HPDE6-E6E7 (cell line): ENCODE results near the gene THAP4.

Experiments
- DNase-seq: peaks from one replicate; pipeline ENCODE4 v3.0.0; 2011; ENCODE audit warnings: missing footprints; ENCODE audit errors: extremely low spot score

THAP4 gene

DNA sequence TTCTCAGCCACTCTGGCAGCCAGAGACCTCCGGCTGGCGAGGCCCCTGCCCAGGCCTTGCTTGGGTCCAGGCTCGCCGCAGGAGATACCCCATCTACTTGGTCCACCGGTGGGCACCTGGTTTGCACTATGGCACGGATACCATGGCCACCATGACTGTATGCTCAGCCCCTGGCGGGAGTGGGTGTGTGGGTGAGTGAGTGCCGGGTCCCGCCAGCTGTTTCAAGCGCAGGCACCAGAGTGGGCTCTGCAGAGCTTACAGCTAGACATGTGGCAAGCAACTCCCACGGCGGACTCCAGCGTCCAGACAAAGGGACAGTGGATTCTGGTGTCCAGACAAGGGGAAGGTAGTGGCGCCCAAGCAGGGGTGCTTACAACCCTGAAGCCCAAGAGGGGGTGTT lies 2.0 kb upstream of the THAP4 start:
- DNase-seq = no peak

DNA sequence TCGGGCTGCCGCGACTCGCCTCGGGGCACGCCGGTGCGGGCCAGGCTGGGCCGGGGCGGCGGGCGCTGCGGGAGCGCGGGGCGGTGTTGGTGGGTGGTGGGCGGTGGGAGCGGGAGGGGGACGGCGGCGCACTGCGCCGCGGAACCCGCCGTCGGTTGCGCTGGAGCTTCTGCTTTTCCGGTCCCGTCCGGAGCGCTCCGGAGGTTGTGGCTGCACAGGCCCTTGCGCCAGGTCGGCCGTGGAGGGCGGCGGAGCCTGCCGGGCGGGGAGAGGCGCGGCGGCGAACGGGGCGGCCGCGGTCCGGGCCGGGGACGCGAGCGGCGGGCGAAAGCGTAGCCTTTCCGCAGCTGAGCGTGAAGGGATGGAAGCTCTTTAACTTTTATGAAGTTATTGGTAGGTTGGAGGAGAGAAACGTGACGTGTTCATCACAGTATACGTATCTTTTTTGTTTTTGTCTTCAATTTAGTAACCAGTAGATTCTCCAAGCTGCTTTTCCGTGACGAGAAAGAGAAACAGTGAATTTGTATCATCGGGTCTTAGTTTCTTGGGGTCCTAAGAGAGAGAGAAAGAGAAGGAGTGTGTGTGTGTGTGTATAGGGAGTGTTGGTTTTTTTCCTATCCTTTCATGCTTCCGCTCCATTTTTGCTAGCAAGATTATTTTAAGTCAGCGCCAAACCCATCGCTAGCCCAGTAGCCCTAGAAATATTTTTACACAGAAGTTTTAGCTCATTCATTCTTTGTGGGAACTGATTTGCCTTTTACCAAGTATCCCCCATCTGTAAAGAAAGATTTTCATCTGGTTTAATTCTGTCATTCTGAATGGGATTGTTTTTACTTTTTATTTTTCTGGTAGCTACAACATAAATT lies 1.1 kb upstream of the THAP4 start:
- peak; percentile 22 for DNase-seq

DNA sequence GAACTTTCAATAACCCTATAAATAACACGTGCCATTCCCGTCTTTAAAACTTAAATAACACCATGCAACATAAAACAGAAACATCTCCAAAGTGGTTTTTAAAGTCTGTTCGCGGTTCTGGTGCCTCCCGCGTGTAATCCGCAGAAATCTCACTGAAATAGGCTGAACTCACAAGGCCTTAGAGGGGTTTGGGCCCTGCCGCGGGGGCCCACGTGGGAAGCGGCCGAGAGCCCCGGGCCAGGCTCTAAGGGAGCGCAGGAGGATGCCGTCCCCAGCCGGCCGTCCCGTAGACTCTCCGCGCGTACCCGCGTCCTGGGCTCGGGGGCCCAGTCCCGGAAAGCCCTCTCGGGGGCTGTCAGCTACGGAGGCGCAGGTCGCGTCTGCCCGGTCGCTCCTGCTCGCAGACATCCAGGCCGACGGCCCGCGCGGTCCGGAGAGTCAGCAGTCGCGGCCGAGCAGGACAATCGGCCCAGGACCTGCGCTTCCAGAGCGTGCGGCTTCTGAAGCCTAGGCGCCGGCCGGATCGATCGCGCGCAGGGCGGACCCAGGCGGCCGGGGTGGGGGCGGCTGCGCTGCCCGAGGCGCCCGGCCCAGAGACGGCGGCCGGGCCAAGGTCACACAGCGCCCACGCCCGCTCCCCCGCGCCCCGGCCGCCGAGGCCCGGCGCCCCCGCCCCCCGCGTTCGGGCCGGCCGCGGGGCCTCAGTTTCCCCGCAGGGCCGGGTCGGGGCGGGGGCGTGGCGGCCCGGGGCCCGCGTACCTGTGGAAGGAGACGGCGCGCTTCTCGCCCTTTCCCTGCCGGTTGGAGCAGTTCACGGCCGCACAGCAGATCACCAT lies 558 bp downstream of the THAP4 start:
- peak; percentile 35 for DNase-seq

DNA sequence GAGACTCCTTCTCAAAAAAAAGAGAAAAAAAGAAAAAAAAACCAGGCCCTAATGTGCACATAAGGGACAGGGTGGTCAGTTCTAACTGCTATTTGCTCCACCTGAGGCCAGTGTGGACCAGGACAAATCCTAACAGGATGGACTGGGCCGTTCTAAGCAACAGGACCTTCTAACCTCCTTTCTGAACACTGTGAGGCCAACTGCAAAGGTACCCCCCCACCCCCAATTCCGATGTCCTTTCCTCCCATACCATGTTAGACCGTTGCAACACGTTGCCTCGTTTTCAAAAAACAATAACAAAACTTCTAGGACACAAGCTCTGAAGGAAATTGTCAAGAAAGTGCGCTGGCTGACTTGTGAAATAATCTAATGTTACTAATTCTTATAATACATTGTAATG lies 1.2 kb downstream of the THAP4 start:
- DNase-seq = no peak

DNA sequence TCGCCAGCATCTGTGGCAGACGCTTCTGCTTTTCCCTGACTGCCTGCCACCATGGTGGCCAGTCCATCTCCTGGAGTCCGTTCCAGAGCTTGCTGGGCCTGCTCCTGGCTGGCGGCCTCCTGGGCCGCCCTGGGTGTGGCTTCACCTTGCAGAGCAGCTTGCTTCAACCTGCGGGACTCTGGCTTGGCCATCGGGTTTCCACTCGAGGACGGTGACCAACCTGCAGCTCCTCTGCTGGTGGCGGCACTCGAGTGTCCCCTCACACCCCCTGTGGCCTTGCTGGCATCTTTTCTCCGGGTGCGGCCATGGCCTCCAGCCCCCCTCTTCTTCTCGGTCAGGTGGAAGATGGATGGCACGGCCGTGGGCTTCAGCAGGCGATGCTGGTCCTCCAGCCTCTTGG lies 3.4 kb downstream of the THAP4 start:
- DNase-seq = no peak

DNA sequence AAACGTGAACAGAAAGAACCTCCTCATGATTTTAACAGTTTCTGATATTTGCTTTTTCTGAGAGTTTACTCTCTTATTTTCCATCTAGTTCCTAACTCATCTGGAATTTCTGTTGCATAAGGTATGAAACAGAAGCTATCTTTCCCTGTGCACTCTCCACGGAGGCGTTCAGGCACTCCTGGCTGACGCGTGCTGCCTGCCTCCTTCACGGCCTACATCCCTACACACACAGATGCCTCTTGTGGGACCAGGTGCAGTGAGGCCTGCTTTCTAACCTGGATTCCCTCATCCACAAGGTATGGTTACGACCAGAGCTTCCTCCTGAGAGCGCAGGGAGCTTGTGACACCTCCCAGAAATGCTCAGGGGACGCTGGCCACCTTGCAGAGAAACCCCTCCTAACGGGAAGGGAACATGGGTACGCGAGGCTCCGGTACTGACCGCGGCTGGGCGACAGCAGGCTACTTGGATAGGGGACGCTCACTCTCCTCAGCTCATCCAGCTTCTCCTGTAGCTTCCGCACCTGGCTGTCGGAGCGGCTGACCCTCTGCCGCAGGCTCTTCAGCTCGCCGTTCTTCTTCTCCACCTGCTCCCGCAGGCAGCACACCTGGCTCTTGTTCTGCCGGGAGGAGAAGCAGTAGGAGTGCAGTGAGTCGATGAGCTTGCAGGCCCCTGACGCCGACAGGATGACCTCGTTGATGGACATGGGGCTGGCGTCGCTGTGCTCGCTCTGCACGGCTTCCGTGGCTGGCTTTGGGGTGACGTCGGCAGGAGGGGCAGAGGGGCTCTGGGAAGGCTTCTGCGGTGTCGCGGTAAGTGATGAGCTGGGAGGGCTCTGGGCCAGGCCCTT lies 4.3 kb downstream of the THAP4 start:
- DNase-seq = no peak

DNA sequence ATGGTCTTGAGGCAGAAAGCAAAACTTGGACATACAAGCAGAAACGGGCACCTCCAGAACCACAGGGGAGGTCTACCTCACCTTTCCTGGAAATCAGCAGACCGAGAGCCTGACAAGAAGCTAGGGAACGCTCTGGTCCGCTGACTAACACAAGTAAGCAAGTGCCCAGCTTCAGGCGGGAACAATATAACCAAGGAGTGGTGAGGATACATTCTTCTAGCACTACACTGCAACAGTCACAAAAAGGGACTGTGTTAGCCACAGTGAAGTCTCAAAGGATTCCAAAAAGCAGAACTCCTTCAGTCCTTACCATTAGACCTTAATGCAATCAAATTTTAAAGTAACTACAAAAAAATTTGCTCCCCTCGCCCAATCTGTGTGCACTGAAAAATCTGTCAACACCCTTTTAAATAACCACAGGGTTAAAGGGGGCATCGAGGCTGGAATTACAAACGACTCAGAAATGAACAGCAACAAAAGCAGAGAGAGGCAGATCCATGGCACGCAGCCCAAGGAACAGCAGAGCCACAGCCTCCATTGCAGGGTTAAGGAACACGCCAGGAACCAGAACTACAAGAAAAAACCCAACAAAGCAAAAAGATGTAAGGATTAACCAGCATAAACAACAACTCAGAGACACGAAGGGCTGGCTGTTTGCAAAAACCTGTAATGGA lies 7.1 kb downstream of the THAP4 start:
- DNase-seq = no peak

DNA sequence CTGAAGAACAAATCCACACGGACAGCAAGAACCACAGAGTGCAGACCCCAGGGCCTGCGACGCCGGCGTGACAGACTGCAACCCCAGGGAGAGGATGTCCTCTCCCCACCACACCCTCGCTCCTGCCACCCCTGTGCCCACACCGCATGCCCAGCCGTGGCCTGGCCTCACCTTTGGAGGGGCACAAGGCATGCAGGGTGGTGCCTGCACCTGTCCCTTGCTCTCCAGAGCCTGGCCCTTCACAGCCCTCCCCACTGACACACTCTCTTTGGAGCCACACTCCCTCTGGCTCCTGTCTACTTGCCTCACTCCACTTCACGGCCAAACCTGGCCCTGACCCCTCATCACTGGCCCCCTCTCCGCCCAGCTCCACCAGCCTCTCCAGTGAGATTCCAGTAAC lies 9.3 kb downstream of the THAP4 start:
- no peak for DNase-seq

DNA sequence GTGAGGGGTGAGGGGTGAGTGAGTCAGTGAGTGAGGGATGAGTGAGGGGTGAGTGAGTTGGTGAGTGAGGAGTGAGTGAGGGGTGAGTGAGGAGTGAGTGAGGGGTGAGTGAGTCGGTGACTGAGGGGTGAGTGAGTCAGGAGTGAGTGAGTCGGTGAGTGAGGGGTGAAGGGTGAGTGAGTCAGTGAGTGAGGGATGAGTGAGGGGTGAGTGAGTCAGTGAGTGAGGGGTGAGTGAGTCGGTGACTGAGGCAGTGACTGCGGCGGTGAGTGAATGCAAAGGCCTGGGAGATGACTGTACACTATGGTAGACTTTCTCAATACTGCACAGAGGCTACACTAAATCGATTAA lies 16.6 kb downstream of the THAP4 start:
- DNase-seq = no peak

DNA sequence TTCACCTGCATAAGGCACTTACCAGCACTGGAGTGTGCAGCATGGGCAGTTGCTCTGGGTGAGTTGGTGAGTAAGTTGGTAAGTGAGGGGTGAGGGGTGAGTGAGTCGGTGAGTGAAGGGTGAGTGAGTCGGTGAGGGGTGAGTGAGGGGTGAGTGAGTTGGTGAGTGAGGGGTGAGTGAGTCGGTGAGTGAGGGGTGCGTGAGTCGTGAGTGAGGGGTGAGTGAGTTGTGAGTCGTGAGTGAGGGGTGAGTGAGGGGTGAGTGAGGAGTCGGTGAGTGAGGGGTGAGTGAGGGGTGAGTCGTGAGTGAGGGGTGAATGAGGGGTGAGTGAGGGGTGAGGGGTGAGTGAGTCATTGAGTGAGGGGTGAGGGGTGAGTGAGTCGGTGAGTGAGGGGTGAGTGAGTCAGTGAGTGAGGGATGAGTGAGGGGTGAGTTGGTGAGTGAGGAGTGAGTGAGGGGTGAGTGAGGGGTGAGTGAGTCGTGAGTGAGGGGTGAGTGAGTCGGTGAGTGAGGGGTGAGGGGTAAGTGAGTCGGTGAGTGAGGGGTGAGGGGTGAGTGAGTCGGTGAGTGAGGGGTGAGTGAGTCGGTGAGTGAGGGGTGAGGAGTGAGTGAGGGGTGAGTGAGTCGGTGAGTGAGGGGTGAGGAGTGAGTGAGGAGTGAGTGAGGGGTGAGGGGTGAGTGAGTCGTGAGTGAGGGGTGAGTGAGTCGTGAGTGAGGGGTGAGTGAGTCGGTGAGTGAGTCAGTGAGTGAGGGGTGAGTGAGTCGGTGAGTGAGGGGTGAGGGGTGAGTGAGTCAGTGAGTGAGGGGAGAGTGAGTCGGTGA lies 17.1 kb downstream of the THAP4 start:
- no peak for DNase-seq

DNA sequence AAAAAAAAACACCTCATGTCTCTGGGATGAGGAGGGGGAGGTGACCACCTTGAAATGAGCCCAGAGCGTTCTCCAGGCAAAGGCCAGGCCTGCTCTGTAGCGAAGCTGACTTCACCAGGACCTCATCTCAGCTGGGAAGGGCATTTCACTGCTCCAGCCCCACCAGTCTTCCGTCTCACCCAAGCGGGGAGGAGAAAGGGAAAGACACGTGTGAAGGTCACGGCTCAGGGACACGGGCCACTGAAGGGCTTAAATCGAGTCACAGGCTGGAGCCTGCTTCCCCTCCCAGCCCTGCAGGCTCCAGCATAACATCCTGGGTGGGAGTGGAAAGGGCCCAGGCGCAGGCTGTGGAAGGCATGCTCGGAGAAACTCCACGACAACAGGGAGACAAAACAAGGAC lies 18.1 kb downstream of the THAP4 start:
- no peak for DNase-seq

DNA sequence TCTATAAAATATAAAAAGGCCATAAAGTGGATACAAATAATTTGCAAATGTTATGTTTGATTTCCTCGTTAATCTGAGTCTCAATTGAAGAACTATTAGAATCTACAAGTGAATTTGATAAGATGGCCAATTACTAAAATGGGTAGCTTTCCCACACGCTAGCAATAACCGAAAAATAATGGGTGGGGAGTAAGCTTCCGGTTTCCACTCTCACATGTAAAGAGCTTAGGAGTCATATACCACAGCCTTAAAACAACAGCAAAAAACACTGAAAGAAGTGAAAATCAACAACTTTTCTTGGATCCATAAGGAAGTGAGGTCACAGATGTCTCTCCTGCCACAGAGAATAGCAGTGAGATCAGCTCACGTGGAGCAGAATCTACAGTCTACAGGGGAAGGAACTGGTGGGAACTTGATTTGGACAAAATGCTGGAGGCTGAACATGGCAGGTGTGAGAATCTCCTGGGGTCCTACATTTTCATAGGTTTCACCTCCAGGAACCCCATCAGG lies 18.6 kb downstream of the THAP4 start:
- no peak for DNase-seq

DNA sequence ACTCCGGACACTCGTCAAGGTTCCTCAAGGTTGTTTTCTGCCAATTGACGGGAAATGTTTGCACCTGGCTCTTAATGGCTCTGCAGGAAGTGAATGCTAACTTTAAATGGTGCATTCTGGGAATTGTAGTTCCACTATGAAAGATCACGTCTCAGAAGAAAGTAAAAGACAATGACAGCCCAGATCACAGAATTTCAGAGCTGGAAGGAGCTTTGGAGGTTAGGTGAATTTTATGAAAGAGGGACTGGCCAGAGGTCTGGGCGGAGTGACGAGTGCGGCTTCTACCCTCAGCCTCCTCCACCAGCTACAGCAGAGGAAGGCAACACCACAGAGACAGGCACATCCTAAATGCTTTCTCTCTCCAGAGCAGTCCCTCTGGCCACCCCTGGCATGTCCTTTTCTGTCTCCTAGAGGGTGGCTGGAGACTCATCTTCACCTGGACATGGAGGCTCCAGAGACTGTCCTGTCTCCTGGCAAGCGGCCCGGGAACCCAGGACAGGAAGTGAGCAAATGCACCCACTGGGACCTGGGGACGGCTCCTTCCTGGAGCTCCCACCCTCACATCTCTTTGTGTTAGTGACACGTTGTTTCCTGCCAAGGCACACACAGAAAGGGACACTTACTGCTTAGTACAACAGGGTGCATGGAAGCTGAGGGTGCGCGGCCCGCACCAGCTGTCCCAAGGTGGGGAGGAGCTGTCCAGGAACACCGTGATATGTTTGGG lies 19.4 kb downstream of the THAP4 start:
- DNase-seq = no peak

DNA sequence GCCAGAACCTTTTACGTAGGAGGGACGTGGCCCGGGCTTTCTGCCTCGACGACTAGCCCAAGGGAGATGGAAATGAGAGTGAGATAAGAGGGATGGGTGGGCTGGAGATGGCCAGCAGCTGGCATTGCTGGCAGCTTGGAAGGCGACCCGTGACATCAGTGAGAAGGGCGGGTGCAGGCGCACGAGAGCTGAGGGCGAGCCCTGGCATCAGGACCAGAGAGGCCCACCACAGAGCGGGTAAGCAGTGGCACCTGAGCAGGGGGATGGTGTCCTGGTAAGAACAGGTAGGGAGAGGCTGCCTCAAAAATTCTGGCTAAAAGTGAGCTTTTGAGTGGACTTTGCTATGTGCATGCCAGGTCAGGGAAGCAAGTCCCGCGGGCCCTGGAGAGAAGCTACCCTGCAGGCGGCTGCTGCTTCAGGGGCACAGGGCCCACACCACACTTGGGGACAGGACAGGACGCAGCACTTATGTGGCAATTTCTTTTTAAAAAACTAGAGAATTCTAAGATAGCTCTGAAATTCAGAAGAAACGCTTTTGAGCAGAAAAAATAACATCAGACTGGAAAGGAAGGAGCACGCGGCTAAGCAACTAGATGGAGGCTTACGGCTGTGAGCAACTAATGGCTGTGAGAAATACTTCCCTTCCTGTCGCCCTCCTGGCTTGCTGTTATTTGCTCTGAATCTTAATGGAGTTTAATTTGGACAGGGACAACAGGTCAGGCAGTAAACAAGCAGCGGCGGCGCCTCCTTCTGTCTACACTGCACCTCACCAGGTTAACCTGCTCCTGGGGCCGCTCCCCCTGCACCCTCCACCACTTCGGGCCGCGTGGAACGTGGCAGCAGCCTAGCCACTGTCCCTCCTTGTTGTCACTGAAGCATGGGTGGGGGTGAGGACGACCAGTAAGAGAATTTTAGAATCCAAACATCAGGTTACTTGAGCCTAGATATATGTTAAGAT lies 20.5 kb downstream of the THAP4 start:
- no peak for DNase-seq

DNA sequence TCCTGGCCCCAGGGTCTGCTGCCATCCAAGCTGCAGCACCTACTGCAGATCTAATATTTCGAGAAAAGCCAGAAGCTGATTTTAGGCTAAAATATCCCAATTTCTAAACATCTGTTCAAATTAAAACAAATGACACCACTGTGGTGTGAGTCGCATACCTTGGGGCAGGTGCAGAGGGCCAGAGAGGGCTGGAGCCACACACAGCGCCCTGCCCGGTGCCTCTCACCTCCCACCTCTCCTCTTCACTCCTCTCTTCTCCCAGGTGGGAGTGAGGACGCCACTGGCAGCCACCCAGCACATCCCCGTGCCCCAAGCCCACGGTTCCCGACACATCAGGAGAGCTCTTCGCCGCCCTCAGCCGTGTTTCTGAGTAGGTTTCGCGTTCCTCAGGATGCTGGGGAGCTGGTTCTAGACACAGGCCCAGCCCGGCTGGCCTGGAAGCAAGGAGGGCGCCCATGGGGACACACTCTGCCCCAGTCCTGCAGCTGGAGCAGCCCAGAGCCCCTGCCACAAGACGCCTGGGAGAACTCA lies 21.4 kb downstream of the THAP4 start:
- no peak for DNase-seq

DNA sequence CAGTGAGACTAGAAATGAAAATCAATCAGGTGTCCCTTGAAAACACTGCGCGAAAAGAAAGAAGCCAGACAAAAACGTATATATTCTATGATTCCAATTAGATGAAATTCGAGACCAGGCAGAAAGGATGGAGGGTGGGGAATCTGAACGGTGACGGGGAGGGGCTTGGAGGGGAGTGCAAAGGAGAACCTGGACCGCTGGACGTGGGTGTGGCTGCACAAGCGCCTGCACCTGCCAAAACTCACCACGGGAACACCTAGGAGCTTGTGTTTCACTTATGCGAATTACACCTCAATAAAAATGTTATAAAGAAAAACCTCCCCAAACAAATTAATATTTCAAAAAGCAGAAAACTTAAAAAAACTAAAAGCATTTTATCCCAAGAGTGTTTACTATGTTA lies 21.9 kb downstream of the THAP4 start:
- no peak for DNase-seq

DNA sequence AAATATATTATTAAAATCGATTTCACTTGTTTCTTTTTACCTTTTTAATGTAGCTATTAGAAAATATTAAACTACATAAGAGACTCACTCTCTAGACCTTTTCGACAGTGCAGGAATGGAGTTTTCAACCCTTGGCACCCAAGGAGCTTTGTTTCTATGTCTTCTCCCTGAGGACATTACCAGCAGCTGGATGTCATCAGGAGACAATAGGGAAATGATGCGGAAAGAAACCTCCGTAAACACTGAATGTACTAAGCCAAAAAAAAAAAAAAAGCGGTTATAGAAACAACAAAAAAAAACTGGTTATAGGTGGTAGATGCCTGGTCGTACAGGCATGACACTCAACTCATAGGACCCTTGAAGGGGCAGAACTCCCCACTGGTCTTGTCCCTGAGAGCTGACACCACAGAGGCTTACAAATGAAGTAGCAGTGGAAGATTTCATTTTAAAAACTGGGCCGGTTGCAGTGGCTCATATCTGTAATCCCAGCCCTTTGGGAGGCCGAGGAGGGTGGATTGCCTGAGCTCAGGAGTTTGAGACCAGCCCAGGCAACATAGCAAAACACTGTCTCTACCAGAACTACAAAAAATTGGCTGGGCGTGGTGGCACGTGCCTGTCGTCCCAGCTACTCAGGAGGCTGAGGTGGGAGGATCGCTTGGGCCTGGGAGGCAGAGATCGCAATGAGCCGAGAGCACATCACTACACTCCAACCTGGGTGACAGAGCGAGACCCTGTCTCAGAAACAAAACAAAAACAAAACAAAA lies 23.8 kb downstream of the THAP4 start:
- no peak for DNase-seq
